OCI-LY3 (cell line): ENCODE results near the gene RSPH9.

ENCODE experiments used
- H2AFZ ChIP-seq: fragments of 200-600, 300-600 bp; shearing (Covaris generic); 2 replicates; pipeline ENCODE4 v1.6.0; 2014; ENCODE audit warnings: antibody characterized with exemption, low read depth, low read length
- H3K27ac ChIP-seq: fragments of 200-600, 300-600 bp; sonication (generic); 2 replicates; pipeline ENCODE4 v1.5.1; 2014; ENCODE audit warnings: mild to moderate bottlenecking, low read length, moderate library complexity, mixed read lengths
- H3K27me3 ChIP-seq: fragments of 200-600, 300-600 bp; sonication (generic); 2 replicates; pipeline ENCODE4 v1.6.1; 2014; ENCODE audit warnings: low read depth, low read length, mixed read lengths
- H3K36me3 ChIP-seq: fragments of 200-600, 300-600 bp; sonication (generic); replicated peaks from 2 replicates; pipeline ENCODE3; 2014; ENCODE audit warnings: low read depth, low read length, mixed read lengths
- H3K4me1 ChIP-seq: fragments of 300-600, 200-600 bp; sonication (generic); 2 replicates; pipeline ENCODE4 v1.6.1; 2014; ENCODE audit warnings: low read length, mixed read lengths
- H3K4me2 ChIP-seq: fragments of 200-600, 300-600 bp; sonication (generic); 2 replicates; pipeline ENCODE4 v1.6.1; 2014; ENCODE audit warnings: low read length, mixed read lengths
- H3K4me3 ChIP-seq: fragments of 300-600, 200-600 bp; sonication (generic); 2 replicates; pipeline ENCODE4 v1.5.1; 2014; ENCODE audit warnings: antibody characterized with exemption, mild to moderate bottlenecking, low read length, moderate library complexity
- H3K79me2 ChIP-seq: fragments of 300-600, 200-600 bp; shearing (Covaris generic); 2 replicates; pipeline ENCODE4 v1.6.1; 2014; ENCODE audit warnings: mild to moderate bottlenecking, low read length, mixed read lengths
- H3K9ac ChIP-seq: fragments of 300-600, 200-600 bp; shearing (Covaris generic); 2 replicates; pipeline ENCODE4 v1.6.0; 2014; ENCODE audit warnings: mild to moderate bottlenecking, low read length, moderate library complexity
- H3K9me3 ChIP-seq: fragments of 200-600, 300-600 bp; shearing (Covaris generic); 2 replicates; pipeline ENCODE4 v1.6.1; 2014; ENCODE audit warnings: low read length, mixed read lengths; ENCODE audit not compliant: insufficient read depth
- H4K20me1 ChIP-seq: fragments of 200-600, 300-600 bp; sonication (generic); 2 replicates; pipeline ENCODE4 v1.6.1; 2016; ENCODE audit warnings: low read length, mixed read lengths; ENCODE audit not compliant: insufficient read depth
- CTCF ChIP-seq: fragments of 200-600, 300-600 bp; sonication (generic); IDR thresholded peaks from 2 replicates; pipeline ENCODE4 v1.5.1; 2014; ENCODE audit warnings: antibody characterized with exemption, low read length, low read depth
- EZH2phosphoT487 ChIP-seq: fragments of 200-600 bp; shearing (Covaris generic); IDR thresholded peaks from 2 replicates; pipeline ENCODE4 v1.6.1; 2018; ENCODE audit warnings: antibody characterized with exemption, mixed run types, low read depth

Gene RSPH9

GRCh38 chr6:43702171-43702533, 57.3 kb downstream of the RSPH9 start:
- no peaks in the 10 kb centered on the region for H4K20me1 ChIP-seq
- H3K36me3 ChIP-seq: no peaks in the 10 kb centered on the region
- H2AFZ ChIP-seq: no peak overlapping the region
- H3K9me3 ChIP-seq: no peaks in the 10 kb centered on the region
- peak overlapping the region; percentile 54 for H3K4me2 ChIP-seq
- H3K4me1 ChIP-seq: peaks cover 77% of the 10 kb centered on the region
- no peaks in the 10 kb centered on the region for H3K79me2 ChIP-seq
- H3K27me3 ChIP-seq: peaks cover 49% of the 10 kb centered on the region
- no peak overlapping the region for H3K27ac ChIP-seq
- TF ChIP-seq CTCF (no peak), EZH2phosphoT487 (no peak)
- H3K9ac ChIP-seq: no peak overlapping the region
- no peak overlapping the region for H3K4me3 ChIP-seq

- Histone ChIP-seq H3K27ac (no peak overlapping the region), H3K27me3 (peaks cover 52% of the 10 kb centered on the region), H3K4me3 (peak overlapping the region; percentile 38), H3K79me2 (no peaks in the 10 kb centered on the region), H3K36me3 (no peaks in the 10 kb centered on the region), H3K4me2 (peak overlapping the region; percentile 54), H3K9me3 (no peaks in the 10 kb centered on the region), H4K20me1 (no peaks in the 10 kb centered on the region), H2AFZ (no peak overlapping the region), H3K4me1 (peaks cover 79% of the 10 kb centered on the region), H3K9ac (peak overlapping the region; percentile 14; the same call in 1 of the 2 replicates)
- TF ChIP-seq EZH2phosphoT487 (no peak), CTCF (no peak)
Observed at GRCh38 chr6:43702534-43703440, 58.0 kb downstream of the RSPH9 start.

- 0 out of 2 replicates have a peak overlapping the region, but pooled peaks have one; percentile 1 for H3K27ac ChIP-seq
- H3K4me1 ChIP-seq: peaks cover 77% of the 10 kb centered on the region
- H3K4me3 ChIP-seq: peak overlapping the region; percentile 4; the same call in 1 of the 2 replicates
- H2AFZ ChIP-seq: no peak overlapping the region
- peak overlapping the region; percentile 54 for H3K4me2 ChIP-seq
- H3K9me3 ChIP-seq: no peaks in the 10 kb centered on the region
- H3K27me3 ChIP-seq: peaks cover 44% of the 10 kb centered on the region
- H4K20me1 ChIP-seq: no peaks in the 10 kb centered on the region
- H3K36me3 ChIP-seq: no peaks in the 10 kb centered on the region
- H3K79me2 ChIP-seq: no peaks in the 10 kb centered on the region
- H3K9ac ChIP-seq: no peak overlapping the region
- TF ChIP-seq CTCF: no peak
- TF ChIP-seq EZH2phosphoT487: no peak
Observed at GRCh38 chr6:43703512-43704429, 58.9 kb downstream of the RSPH9 start.

- no peak overlapping the region for H3K27ac ChIP-seq
- peak overlapping the region; percentile 86 for H3K4me2 ChIP-seq
- no peaks in the 10 kb centered on the region for H4K20me1 ChIP-seq
- no peaks in the 10 kb centered on the region for H3K9me3 ChIP-seq
- H3K27me3 ChIP-seq: peaks cover 38% of the 10 kb centered on the region
- no peak overlapping the region for H2AFZ ChIP-seq
- peak overlapping the region; percentile 60 for H3K4me3 ChIP-seq
- peak overlapping the region; percentile 7; the same call in 1 of the 2 replicates for H3K9ac ChIP-seq
- H3K4me1 ChIP-seq: peaks cover 63% of the 10 kb centered on the region
- TF ChIP-seq CTCF (no peak), EZH2phosphoT487 (no peak)
- no peaks in the 10 kb centered on the region for H3K79me2 ChIP-seq
- no peaks in the 10 kb centered on the region for H3K36me3 ChIP-seq
Observed at GRCh38 chr6:43705996-43706395, 61.2 kb downstream of the RSPH9 start.
